Measurements from ENCODE around the gene GRIN2A. TPM values are rescaled to one million over a fixed set of nuclear protein-coding genes. Genes with fewer than 3 reads are reported as not detected.

The GRIN2A gene
- total RNA-seq, 2 experiments from 2014 or later = not detected

- Histone ChIP-seq H3K27ac (ENCODE audit: low read depth, low read length, poor library complexity, severe bottlenecking) (no peak overlapping the region), H3K4me3 (ENCODE audit: low read depth, low read length, poor library complexity, severe bottlenecking) (no peak overlapping the region), H3K9me3 (ENCODE audit: low read length) (no peaks in the 10 kb centered on the region), H3K79me2 (ENCODE audit: insufficient read depth, low read depth, low read length) (no peaks in the 10 kb centered on the region), H4K20me1 (ENCODE audit: insufficient read depth, low read length) (no peaks in the 10 kb centered on the region), H3K36me3 (ENCODE audit: insufficient read depth, low read length) (no peaks in the 10 kb centered on the region), H3K4me1 (ENCODE audit: insufficient read depth, low read length, poor library complexity, severe bottlenecking) (no peaks in the 10 kb centered on the region), H3K9me2 (ENCODE audit: insufficient read depth, low read length) (no peaks in the 10 kb centered on the region), H2AFZ (ENCODE audit: low read length) (no peak overlapping the region), H3K4me2 (ENCODE audit: low read length) (no peak overlapping the region)
- no peak for DNase-seq (ENCODE audit: low spot score)
- intact Hi-C loops (cut with micrococcal nuclease; ENCODE audit: unreplicated experiment) = no loop called here
- POLR2A ChIA-PET = no interaction called here
- no peak for TF ChIP-seq CTCF (conservative IDR thresholded peaks at IDR 0.05; ENCODE audit: low read length)
- no peak for TF ChIP-seq EZH2phosphoT487 (IDR thresholded peaks at IDR 0.05; ENCODE audit: borderline replicate concordance, low read depth, low read length)
- BruUV-seq (replicated peaks) = no TSS peak
- CTCF ChIA-PET (ENCODE audit: unreplicated experiment) = no interaction called here
These were observed 111.6 kb downstream of the GRIN2A start for GRCh38 chr16:10070591-10070990.

GRCh38 chr16:10069374-10069773, 112.9 kb downstream of the GRIN2A start:
- BruUV-seq (replicated peaks) = no TSS peak
- H3K79me2 ChIP-seq (ENCODE audit: insufficient read depth, low read depth, low read length) = no peaks in the 10 kb centered on the region

GRCh38 chr16:10067835-10068234, 114.4 kb downstream of the GRIN2A start:
- no peaks in the 10 kb centered on the region for H3K79me2 ChIP-seq (ENCODE audit: insufficient read depth, low read depth, low read length)
- no peaks in the 10 kb centered on the region for H3K4me1 ChIP-seq (ENCODE audit: insufficient read depth, low read length, poor library complexity, severe bottlenecking)
- CTCF ChIA-PET (ENCODE audit: unreplicated experiment) = no interaction called here
- TF ChIP-seq EZH2phosphoT487 (IDR thresholded peaks at IDR 0.05; ENCODE audit: borderline replicate concordance, low read depth, low read length) (no peak), CTCF (conservative IDR thresholded peaks at IDR 0.05; ENCODE audit: low read length) (no peak)
- H3K9me3 ChIP-seq (ENCODE audit: low read length) = no peaks in the 10 kb centered on the region
- H3K4me3 ChIP-seq (ENCODE audit: low read depth, low read length, poor library complexity, severe bottlenecking) = no peak overlapping the region
- H3K36me3 ChIP-seq (ENCODE audit: insufficient read depth, low read length) = no peaks in the 10 kb centered on the region
- H4K20me1 ChIP-seq (ENCODE audit: insufficient read depth, low read length) = no peaks in the 10 kb centered on the region
- POLR2A ChIA-PET = no interaction called here
- BruUV-seq (replicated peaks) = no TSS peak
- H2AFZ ChIP-seq (ENCODE audit: low read length) = no peak overlapping the region
- no peak overlapping the region for H3K4me2 ChIP-seq (ENCODE audit: low read length)
- DNase-seq (ENCODE audit: low spot score) = no peak
- H3K27ac ChIP-seq (ENCODE audit: low read depth, low read length, poor library complexity, severe bottlenecking) = no peak overlapping the region
- no peaks in the 10 kb centered on the region for H3K9me2 ChIP-seq (ENCODE audit: insufficient read depth, low read length)
- intact Hi-C loops (cut with micrococcal nuclease; ENCODE audit: unreplicated experiment) = no loop called here

More at GRCh38 chr16:10069374-10069773, 112.9 kb downstream of the GRIN2A start:
- no peaks in the 10 kb centered on the region for H3K4me1 ChIP-seq (ENCODE audit: insufficient read depth, low read length, poor library complexity, severe bottlenecking)
- H3K9me2 ChIP-seq (ENCODE audit: insufficient read depth, low read length) = no peaks in the 10 kb centered on the region
- H3K4me3 ChIP-seq (ENCODE audit: low read depth, low read length, poor library complexity, severe bottlenecking) = no peak overlapping the region
- no peaks in the 10 kb centered on the region for H3K36me3 ChIP-seq (ENCODE audit: insufficient read depth, low read length)
- POLR2A ChIA-PET = no interaction called here
- no peak for DNase-seq (ENCODE audit: low spot score)
- H3K4me2 ChIP-seq (ENCODE audit: low read length) = no peak overlapping the region
- no peak overlapping the region for H2AFZ ChIP-seq (ENCODE audit: low read length)
- no peaks in the 10 kb centered on the region for H3K9me3 ChIP-seq (ENCODE audit: low read length)
- CTCF ChIA-PET (ENCODE audit: unreplicated experiment) = no interaction called here
- H4K20me1 ChIP-seq (ENCODE audit: insufficient read depth, low read length) = no peaks in the 10 kb centered on the region
- intact Hi-C loops (cut with micrococcal nuclease; ENCODE audit: unreplicated experiment) = no loop called here
- TF ChIP-seq CTCF (conservative IDR thresholded peaks at IDR 0.05; ENCODE audit: low read length) = no peak
- no peak for TF ChIP-seq EZH2phosphoT487 (IDR thresholded peaks at IDR 0.05; ENCODE audit: borderline replicate concordance, low read depth, low read length)
- H3K27ac ChIP-seq (ENCODE audit: low read depth, low read length, poor library complexity, severe bottlenecking) = no peak overlapping the region

Measured in OCI-LY7 (cell line).